HG03064 (cell line): ENCODE data around the gene DHH.
"Not testable (repeated sequence)": the region's sequence is repeated elsewhere in the genome, so short reads cannot be mapped to it uniquely, and the experiment has no call there.

Source experiments
- ATAC-seq: cut with Tn5 transposase; IDR thresholded peaks from one replicate; pipeline ENCODE4 v1.9.1; 2021; ENCODE audit warnings: low read depth; ENCODE audit not compliant: unreplicated experiment

DHH gene

DNA sequence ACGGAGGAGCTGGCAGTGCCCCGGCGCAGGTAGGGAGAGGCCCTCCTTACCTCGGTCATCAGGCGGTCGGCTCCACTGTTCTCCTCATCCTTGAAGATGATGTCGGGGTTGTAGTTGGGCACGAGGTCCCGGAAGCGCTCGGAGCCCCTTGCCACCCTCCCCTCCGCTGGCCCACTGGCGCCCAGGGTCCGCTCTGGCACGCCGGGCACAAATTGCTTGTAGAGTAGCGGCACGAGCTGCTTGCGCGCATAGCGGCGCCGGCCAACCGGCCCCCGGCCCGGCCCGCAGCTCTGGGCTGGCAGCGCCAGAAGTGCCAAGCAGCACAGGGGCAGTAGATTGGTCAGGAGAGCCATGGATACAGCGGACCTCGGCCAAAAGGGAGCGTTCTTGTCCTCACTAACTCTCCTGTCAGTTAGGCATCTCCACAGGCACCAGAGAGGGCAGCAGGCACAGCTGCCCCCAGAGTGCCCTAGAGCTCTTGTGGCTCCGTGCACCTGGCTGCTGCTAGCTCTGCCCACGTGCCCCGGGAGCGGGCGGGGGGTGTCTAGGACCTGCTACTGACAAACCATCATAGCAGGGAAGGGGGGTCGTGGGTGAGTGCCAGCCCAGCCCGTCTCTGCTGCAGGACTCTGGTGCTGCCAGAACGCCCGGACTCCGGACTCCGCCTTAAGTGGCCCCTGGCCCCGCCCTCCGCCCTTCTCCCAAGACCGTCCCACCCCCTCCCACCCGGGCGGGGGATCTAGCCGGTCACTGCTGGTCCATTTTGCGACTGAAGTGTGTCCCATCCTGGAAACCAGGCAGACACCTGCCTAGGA is at the start of gene DHH:
DHH (minus strand) TSS at position 642 of the 815 bp plus-strand sequence; CDS start at position 353, 289 bp downstream.
- no peak for ATAC-seq

DNA sequence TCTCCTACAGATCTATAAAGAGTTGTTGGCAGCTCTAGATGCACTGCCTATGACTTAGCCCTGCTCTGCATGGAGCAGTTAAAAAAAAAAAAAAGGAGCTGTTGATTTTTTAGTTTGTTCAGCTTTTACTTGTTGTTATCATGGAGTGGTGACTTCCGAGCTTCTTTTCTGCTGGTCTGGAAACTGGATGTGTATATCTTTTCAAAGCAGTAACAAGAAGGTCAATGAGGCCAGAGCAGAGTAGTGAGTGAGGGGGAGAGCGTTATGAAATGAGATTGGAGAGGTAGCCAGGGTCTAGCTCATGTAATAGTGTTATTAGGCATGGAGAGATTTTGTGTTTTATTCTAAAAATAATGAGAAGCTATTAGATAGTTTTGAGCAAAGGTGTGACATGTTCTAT is 49.8 kb upstream of the DHH start:
- ATAC-seq: no peak

DNA sequence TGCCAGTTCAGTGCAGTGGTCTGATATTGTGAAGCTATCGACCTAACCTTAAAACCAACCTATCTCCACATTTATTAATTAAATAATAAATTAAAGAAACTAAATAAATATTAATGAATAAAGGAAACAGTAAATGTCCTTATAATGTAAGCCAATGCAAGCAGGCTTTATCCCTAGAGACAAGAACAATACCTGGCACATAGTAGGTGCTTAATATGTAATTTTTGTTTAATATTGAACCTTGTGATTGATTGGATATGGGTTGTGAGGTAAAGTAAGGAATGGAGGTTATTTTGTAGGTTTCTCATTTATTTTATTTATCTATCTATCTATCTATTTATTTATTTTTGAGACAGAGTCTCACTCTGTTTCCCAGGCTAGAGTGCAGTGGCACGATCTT is 44.4 kb upstream of the DHH start:
- no peak for ATAC-seq

DNA sequence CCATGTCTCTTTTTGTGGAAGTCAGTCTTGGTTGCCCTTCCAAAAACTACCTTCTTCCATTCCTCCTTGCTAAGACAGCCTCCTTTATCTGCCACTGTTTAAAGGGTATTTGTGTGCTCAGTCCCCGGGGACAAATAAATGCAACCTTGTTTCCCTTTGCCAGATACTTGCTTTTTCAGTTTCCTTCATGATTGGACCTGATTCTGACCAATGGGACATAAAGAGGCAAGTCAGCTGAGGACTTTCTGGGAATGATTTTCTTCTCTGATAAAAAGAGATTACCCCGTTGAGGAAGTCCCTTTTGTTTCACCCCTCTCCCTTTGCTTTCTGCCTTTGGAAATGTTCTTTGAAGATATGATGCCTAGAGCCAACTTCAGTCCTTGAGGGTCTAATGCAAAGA is 44.0 kb upstream of the DHH start:
- no peak for ATAC-seq

DNA sequence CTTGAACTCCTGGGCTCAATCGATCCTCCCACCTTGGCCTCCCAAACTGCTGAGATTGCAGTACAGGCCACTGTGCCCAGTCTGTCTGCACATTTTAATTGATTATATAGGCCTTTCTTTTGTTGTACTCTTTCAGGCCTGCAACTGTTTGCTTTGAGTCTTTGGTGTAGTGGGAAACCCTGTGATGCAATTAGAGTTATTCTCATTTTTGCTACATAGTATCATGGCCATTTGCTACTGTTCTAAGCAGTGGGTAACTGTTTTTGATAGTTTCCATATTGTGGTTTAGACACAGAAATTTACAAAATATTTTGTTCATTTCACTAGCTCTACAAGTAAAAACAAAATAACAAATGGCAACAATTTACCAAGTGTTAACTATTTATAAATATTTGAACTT is 42.9 kb upstream of the DHH start:
- ATAC-seq: no peak

- ATAC-seq: not testable (repeated sequence)
Observed at GRCh38 chr12:49136997-49137396, 42.4 kb upstream of the DHH start.

DNA sequence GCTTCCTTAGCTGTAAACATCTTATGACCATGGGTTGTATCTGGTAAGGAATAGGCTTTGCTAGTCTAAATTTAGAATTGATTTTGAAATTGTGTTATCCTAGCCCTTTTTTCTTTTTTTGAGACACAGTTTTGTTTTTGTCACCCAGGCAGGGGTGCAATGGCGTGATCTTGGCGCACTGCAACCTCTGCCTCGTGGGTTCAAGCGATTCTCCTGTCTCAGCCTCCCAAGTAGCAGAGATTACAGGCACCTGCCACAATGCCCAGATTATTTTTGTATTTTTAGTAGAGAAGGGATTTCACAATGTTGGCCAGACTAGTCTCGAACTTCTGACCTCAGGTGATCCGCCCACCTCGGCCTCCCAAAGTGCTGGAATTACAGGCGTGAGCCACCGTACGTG is 39.0 kb upstream of the DHH start:
- ATAC-seq: no peak

DNA sequence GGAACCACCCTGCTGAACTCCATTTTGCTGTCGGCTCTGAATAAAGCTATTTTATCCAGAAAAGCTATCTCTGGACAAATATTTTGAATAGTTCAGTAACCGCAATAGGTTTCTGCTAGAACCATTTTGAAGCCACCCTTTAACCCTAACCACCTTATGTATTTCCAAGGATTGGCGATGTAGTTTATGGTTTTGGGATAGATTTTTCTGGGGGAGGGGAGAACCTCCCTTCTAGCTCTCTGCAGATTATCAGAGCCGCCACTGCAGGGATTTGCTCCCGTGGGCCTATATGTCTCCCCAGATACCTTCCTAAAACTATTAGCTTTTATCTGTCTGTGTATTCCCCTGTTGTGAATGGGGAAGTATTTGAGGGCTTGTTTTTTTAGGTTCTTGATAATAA is 38.4 kb upstream of the DHH start:
- ATAC-seq: no peak

DNA sequence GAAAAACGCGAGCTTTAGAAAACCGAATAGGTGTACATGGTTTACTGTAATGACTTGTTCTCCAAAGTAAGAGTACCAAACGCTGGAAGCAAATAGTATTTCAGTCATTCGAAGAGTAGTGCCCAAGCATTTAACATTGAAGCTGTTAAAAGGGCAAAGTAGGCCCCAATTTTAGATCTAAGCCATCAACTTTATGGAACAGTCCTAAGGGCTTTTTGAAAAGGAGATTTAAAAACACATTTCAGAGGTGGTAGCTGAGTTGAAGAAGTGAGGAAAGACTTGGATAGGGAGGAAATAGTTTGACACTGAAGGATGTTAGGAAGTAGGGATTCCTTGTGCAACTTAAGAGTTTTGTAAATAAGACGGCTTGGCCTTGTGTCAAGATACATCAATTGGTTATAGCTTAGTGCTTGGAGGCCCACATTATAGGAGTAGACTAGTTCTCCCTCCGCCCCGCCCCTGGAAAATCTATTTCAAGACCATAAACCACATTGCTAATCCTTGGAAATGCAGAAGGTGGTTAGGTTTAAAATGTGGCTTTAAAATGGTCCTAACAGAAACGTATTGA is 37.4 kb upstream of the DHH start:
- peak; percentile 0 for ATAC-seq

DNA sequence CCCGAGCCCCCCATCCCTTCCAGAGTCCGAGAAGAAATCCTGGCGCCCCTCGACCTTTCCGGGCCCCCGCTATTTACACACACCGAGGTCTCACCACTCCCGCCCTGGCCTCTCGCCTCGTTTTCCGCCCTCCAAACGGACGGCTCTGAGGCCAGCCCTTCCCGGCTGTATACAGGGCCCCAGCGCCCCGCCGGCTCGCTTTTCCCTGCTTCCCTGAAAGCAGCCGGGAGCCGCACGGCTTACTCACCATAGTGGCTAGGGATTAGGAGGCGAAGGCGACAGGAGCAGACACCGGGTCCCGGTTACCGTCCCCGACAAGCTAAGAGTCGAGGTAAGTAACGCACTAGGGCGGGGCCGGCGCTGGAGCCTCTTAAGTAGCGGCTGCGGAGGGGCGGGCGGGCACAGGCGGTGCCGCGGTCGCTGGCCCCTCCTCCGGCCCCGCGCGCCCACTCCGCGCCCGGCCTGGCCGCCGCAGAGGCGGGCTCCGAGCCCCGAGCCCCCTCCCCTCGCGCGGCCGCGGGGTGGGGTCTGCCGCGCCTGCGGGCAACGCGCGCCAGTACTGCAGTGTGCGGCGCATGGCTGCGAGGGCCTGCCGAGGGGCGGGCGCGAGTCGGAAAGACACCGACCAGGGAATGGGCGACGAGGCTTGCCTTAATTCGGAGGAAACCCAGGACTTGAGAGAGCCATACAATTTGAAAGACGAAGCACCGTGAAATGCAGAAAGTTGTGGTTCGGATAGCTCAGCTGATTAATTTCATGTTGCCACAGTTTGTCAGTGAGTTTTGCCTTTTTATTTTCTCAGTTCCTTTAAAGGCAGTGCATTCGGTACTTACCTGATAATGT is 36.7 kb upstream of the DHH start, which contains the start of gene TUBA1B:
TUBA1B (minus strand) TSS at position 345 of the 843 bp plus-strand sequence; CDS start at position 250, 95 bp downstream.
- ATAC-seq: peak; percentile 59

DNA sequence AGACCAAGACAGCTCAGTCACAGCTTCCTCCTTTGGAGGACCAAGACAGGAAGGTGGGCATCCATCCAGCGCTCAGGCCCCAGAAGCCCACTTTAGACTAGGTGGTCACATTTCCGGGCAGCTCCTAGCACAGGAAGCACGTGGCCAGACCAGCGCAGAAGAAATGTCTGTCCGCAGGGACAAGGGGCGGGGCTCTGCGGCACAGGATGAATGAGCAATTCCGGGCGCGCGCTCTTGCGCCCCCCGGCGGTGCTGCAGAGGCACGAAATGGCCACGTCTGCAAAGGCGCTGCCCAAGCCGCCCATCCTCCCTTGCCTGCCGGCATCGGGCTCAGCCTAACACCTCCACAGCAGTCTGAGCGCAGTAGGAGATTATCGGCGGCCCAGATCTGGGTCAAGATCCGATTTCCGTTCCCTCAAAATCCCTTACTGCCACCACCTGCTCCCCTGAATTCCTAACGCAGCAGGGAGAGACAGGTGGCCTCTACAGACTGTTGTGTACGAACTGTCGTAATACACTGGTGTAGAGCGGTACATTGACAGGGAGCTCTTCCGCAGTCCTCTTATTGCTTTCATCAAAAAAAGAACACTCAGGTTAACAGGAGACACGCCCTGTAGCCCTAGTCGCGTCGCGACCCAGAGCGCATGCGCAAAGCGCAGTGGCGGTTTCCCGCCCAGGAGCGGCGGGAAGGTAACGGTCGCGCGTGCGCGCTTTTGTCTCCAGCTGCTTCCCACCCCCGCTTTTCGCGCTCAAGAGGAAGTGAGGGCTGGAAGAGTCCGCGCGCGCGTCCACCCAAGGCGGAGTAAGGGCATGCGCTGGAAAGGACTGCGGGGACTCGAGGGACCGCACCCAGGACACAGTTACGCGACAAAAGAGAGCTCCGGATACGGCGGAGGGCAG is 35.8 kb upstream of the DHH start:
- peak; percentile 45 for ATAC-seq

- ATAC-seq: no peak
Observed at GRCh38 chr12:49129332-49130150, 34.9 kb upstream of the DHH start.

GRCh38 chr12:49127971-49128370 is 33.4 kb upstream of the DHH start:
- not testable (repeated sequence) for ATAC-seq

DNA sequence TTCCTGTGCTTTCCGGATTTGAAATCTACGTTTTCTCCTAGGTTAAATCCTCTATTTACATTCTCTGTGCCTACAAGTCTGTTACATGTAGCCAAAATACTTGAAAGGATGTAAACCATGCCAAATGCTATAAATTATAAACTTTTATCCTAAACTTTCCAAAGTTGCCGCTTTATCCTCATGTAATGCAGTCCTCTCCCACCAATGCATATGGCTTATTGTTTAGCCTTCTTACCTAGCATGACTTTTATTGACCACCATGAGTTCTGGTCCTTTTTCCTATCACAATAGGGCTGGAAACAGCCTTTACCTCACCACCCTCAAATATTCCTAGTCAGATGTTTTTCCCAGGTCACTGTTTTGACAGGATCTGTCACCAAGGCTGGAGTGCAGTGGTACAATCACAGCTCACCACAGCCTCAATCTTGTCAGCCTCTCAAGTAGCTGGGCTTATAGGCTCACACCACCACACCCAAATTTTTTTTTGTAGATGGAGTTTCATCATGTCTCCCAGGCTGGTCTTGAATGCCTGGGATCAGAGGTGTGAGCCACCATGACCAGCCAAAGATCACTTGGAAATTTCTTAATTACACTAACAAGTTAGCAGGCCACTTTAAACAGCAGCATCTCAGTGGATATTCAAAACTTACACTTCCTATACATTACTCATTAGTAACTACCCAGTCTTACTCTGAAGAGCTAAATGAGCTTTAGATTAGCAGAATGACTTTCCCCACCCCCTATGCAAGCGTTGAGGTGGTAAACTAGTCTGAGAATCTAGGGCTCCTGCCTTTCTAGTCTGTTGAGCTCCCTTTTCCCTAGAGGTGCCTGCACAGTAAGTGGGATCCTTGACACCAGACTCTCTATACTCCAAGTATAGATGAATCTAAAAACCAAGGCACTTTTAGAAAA is 32.5 kb upstream of the DHH start:
- ATAC-seq: no peak

GRCh38 chr12:49121047-49121696 is 26.6 kb upstream of the DHH start:
- no peak for ATAC-seq

DNA sequence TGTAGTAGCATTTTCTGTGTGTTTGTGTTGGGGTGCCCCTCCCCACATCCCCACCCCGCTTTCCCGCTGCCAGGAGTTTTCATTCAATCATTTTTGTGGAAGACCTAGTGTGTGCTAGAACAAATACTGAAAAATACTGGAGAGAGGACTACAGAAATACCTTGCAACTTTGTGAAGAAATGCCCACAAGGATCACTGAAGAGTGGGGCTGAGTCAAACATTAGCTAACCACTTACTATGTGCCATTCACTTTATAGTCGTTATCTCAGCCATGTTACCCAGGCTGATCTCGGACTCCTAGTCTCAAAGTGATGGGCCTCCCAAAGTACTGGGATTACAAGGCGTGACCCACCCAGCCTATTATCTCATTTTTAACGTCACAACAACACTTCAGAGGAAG is 16.6 kb upstream of the DHH start:
- peak; percentile 6 for ATAC-seq

- peak; percentile 96 for ATAC-seq
Observed at GRCh38 chr12:49110464-49111155, 16.0 kb upstream of the DHH start, which contains the start of gene LMBR1L. LMBR1L (minus strand) TSS chr12:49110847; CDS start chr12:49110555, 292 bp downstream.
